A204.1 (cell line): ENCODE results near the gene PPP2R5C.

Experiments
- FAIRE-seq: peaks from 2 replicates; lab custom pipeline; 2012; peaks lifted over from hg19 to GRCh38; lab: Jason Lieb, UNC

The PPP2R5C gene

DNA sequence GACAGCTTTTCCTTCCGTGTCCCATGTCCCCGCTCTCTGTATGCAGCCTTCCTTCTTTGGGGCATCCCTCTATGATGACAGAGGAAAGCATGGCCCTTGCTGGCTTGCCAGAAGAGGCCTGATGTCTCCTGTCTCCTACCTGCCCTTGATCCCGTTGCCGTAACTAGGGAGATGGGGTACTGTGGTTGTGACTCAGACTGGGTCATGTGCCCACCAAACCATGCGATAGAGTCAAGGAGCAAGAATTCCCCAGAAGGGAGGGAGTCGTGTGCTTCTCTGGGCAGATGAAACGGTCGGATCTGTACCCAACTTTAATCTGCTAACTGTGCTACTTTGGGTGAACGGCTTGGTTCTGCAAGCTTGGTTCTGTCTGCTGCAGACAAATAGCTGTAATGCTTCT is 103.8 kb downstream of the PPP2R5C start:
- FAIRE-seq = no peak

DNA sequence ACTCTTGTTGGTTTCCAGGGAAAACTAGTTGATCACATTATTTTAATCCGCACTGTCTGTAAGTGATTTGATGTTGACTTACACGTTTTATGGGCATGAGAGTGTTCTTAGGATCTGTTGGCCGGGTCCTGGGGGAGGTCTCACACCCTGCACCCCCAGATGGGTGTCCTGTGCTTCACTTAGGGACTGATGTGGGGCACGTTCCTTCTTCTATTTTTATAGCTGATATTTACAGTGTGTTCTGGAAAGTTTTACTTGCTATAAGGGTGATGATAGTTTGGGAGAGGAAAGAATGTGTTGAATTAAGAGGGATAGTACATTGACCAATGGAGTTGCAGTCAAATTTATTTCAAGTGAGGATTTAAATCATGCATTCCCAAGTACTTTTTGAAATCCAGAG is 106.3 kb downstream of the PPP2R5C start:
- no peak for FAIRE-seq

DNA sequence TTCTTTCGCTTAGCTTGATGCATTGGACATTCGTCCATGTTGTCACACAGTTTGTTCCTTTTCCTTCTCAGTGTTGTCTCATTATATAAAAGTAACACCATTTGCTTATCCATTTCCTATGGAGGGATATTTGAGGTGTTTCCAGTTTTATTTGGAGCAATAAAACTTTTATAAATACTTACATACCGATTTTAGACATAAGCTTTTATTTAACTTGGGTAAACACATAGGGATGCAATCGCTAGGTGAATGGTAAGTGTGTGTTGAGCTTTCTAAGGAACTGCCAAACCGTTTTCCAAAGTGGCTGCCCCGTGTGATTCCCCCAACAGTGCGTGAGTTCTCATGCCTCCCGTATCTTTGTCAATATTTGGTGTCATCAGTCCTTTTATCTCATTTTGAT is 107.7 kb downstream of the PPP2R5C start:
- FAIRE-seq = no peak

DNA sequence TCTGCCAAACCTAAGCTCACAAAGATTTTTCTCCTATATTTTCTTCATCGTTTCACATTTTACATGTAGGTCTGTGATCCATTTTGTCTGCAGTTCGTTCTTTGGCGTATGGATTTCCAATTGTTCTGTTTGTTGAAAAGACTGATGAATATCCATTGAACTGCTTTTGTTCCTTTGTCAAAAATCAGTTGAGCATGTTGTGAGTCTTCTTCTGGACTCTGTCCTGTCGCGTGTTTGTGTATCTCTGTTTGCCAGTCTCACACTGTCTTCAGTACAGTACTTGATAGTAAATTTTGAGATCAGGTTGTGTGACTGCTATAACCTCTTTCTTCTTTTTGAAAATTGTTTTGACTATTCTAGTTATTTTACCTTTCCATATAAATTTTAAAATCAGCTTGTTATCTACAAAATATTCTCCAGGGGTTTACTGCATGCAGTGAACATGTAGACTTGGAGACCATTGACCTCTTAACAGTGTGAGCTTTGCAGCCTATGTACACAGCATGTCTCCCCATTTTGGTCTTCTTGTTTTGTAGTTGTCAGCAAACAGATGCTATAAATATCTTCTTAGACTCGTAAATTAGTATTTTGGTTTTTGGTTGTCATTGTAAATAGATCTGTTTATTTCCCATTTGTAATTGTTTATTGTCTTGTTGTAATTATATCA is 108.9 kb downstream of the PPP2R5C start:
- FAIRE-seq = no peak

DNA sequence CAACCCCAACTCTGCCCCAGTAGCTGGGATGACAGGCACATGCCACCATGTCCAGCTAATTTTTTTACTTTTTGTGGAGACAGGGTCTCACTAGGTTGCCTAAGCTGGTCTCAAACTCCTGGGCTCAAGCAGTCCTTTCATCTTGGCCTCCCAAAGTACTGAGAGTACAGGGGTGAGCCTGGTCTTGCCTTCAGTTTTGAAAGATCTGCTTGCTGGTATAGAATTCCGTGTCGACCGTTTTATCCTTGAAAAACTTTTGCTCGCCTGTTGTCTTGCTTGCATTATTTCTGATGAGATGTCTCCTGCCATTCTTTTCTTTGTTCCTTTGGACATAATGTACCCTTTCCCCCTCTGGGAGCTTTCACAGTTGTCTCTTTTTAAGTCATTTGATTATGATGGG is 110.8 kb downstream of the PPP2R5C start:
- FAIRE-seq = no peak

DNA sequence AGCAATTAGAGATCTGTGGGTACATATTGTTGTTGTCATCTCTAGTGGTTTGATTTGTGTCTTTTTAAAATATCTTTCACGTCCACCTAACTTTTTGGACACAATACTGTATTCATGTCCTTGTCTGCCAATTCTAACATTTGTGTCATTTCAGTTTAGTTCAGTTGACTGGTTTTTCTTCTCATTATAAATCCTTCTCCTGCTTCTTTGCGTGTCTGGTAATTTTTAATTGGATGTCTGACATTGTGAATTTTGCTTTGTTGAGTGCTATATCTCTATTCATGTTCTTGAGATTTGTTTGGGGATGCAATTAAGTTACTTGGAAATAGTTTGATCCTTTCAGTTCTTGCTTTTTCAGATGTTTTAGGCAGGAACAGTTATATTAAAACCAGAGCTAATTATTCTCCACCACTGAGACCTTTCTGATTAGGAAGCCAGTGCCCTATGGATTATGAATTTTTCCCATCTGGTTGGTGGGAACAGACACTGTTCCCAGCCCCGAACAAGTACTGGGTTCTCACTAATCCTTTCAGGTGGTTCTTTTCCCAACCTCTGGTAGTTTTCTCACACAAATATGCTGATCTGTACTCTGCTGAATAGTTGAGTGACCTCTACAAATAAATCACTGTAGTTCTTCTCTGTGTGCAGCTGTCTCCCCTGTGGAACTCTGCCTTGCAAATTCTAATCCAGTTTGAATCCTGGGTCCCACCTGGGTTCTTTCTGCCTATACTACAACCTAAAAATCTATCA is 111.7 kb downstream of the PPP2R5C start:
- FAIRE-seq = no peak

DNA sequence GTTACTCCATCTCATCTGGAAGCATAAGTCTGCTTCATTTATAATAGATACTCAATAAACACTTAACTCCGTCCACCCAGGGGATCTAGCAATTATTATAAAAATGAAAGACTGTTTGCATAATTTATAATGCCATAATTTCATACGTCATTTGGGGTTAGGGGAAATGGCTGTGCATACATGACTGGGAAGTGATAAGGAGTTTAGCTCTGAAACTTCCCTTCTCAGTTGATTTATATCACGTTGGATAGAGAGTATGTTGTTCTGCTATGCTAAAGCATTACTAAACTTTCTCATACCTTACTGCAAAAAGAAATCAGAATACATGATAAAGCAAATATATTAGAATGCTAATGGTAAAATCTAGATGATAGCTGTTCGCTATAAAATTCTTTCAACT is 112.5 kb downstream of the PPP2R5C start:
- FAIRE-seq = no peak

DNA sequence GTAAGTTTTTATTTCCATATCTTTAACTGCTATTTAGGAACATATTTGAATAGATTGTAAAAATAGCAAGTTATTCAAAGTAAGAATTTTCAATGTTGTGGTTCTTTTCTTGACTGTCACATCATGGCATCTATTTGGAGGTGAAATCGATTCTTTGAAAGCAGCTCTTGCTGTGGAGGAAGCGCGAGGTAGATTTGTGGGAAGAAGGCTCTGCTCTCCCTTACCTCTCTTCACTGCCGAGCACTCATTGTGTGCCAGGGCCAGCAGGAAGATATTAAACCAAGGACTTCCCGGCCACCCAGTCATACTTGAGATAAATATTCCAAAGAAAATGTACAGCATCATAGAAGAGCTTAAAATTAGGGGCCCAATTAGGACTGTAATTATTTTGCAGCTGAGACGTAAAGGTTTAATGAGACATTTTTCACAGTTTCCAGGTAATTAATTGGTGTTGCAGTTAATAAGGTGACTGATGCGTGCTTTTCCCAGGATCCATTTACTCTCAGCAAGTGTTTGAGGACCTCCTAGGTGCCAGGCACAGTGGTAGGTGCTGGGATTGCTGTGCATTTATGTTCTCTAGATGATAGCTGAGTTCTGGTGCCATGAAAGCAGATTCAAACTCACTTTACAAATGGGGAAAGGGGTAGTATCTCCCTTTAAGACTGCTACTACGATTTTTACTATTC is 113.7 kb downstream of the PPP2R5C start:
- FAIRE-seq = no peak

DNA sequence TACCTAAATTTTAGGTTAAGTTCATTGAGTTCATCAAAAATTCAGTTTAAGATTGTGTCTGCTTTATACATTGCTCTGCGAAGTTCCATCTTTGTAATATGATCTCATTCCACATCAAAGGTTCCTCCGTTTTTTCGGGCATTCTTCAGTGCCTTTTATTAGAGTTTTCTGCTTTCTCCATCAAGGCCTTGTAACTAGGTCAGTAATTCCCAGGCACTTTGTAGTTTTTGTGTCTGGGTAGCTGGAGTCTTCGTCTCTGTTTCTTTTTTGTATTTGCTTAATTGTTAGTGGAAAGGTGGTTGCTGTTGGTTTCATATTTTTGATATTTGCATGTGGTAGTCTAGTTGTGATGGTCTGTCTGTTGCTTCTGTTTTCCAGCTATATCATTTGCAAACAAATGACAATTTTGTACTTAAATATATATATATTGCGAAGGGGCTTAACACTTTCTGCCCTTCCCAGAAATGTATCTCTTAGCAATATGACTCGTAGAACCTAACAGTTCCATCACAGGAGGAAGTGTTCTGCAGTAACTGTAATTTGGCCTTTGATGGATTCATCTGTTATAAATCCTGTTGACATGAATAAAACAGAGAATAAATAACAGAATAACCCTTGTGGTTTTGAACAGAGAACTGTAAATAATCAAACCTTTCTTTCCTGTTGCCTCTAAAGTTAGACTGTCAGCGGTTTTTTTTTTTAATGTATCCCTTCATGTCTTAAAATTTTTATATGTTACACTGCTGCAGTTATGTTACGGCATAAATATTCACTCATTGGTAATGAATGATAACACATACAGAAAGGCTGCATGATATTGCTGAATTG is 114.4 kb downstream of the PPP2R5C start:
- FAIRE-seq = no peak

DNA sequence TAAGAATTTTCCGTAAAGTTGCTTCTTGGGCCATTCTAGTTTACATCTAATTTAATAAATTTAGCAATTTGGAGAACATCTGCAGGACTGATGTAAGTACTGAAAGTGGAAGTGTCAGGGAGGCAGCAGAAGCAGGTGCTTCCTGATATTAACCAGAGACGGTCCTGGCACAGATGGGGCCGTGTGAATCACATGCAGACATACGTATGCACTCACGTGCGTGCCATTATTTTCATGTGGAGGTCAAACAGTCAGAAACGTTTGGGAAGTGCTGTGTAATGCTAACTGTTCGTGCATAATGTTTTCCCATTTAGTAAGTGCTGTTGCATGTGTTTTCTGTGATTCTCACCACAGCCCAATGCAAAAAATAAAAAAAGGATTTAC is 115.0 kb downstream of the PPP2R5C start:
- FAIRE-seq = no peak

DNA sequence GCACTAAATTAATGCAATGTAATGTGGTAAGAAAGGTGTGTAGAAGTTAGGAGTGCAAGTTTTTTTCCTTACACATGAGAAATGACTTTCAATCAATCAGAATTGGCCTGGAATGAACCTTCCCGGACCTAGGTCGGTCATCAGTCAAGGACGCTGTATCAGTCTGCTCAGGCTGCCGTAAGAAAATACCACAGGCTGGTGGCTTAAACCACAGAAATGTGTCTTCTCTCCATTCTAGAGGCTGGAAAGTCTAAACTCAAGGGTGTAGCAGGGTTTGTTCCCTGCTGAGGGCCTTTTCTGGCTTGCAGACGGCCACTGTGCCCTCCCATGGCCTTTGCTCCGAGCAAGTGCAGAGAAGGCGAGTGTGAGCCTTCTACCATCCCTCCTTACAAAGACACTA is 116.3 kb downstream of the PPP2R5C start:
- FAIRE-seq = no peak

DNA sequence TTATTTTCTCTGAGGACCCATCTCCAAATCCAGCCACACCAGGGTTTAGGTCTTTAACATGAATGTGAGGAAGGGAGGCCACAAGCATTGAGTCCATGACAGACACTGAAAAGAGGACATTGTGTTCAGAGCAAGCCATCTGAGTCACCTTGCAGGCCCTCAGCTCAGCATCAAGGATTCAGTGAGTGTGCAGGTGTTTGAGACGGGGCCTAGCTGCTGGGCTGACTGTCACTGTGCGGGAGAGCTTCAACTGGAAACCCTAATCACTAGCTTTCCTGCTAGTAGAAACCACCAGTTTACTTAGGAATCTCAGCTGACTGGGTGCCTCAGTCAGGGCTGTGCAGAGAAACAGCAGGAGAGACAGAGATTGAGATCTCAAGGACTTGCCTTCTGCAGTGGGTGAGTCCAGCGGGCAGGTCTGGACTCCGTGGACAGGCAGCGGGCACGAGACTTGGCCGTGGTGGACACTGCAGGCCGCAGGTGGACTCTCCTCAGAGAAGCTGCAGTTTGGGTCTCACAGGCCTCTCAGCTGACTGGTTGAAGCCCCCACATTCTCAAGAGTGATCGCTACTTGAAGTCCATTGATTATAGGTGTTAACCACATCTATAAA is 116.8 kb downstream of the PPP2R5C start:
- no peak for FAIRE-seq

DNA sequence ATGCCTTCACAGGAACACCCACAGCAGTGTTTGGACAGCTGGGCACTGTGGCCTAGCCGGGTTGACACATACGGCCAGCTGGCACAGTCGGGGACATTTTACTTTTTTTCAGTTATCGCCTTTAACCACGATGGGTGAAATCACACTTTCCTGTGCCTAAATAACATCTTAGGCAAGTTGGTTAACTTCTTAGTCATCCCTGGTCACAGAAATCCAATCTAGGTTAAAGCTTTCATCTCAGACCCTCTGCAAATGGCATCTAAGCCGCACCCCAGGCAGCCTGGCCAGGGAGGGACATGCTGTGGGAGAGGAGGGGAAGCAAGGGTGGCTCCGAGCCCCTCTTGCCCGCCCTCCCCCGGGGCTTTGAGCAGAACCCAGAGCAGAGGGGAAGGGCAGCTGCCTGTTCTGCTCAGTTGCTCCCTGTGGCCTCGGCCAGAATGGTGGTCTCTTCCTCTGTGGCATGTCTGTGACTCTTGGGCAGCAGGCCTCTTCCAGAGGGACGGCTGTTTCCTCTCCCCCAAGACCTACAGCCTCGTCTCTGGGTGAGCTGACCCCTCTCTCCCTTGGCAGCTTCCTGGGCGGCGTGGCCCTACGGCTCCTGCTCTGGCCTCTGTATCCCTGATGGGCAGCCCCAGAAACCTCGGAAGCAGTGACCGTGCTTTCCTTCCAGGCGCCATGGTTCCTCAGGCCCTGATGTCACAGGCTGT is 117.5 kb downstream of the PPP2R5C start:
- FAIRE-seq = no peak

DNA sequence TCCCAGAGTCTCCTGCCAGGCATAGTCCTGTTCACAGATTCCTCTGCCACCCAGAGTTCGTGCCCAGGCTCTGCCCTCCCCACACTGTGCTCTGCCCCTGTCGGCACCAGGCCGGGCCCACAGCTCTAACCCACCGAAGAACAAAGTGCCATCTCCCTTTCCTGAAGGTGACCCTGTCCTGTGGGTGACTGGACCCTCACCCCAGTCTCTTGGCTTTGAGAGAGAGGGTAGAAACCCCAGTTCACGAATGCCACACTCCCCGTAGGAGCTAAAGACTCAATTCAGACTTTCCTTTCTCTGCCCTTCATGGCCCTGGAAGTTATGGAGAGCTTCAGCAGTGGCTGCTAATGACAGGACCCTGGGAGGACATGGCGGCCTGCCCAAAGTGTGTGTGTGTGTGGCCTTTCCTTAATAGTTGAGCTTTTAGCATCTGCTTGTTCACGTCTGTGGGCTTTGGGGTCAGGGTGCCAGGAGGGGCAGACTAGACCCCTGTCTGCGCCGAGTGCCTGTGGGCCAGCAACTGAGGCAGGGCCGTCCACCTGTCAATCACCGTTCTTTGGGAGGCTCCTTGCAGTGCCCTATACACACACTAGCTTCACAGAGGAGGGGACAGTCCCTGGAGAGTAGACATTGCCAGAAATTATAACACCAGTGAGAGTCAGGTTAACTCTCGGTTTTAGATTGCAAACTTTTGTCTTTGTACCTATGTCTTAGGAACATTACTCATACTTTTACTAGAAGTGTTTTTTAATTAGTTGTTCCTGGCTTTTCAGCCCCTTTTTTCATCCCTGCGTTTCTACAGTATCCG is 118.2 kb downstream of the PPP2R5C start:
- FAIRE-seq = no peak

DNA sequence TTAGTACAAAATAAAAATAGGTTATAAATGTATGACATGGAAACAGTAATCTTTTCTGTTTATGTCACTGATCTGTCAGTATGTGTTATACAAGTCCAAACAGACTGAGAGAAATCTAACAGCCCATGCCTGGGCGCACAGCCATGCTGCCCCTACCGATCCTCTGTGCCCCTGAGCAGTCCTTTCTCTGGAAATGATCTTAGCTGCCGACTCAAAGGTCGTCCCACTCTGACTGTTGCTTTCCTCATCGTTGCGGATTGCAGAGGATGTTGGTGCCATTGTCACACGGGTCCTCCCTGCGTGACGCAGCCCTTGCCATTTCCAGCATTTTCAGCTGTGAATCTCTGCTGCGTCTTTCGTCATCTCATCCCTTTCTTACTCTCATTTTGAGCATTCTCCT is 119.9 kb downstream of the PPP2R5C start:
- FAIRE-seq = no peak

DNA sequence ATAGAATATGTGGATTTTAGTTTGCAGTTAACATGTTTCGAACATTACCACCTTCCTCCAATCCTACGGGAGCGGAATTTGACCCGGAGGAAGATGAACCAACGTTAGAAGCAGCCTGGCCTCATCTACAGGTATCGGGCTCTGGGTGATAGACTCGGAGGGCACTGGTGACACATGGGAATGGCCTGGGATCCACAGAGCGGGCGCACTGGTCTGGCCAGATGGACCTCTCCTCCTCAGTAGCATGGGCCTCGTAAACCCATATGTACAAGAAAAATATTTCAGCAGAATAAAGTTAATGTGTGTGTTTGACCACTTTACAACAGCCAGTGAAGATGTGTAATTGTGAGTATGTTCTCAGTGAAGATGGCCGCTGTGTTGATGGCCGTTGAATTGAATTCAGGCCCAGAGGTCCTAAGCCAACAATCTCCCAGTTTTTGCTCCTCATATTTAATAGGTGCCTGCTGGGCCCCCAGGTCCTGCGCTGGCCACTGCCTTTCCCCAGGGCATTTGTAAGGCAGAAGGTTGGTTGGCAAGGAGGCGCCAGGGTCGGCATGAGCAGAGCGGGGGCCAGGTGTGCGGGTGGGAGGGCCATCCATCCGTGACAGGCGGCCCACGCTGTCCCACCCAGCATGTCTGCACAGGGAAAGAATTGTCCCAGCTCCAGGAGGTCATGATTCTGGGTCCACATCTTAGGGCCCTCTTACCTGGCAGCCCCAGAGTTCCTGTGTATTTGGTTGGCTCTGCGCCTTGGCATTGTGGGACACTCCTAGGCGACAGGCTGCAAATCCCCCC is 120.8 kb downstream of the PPP2R5C start:
- no peak for FAIRE-seq

DNA sequence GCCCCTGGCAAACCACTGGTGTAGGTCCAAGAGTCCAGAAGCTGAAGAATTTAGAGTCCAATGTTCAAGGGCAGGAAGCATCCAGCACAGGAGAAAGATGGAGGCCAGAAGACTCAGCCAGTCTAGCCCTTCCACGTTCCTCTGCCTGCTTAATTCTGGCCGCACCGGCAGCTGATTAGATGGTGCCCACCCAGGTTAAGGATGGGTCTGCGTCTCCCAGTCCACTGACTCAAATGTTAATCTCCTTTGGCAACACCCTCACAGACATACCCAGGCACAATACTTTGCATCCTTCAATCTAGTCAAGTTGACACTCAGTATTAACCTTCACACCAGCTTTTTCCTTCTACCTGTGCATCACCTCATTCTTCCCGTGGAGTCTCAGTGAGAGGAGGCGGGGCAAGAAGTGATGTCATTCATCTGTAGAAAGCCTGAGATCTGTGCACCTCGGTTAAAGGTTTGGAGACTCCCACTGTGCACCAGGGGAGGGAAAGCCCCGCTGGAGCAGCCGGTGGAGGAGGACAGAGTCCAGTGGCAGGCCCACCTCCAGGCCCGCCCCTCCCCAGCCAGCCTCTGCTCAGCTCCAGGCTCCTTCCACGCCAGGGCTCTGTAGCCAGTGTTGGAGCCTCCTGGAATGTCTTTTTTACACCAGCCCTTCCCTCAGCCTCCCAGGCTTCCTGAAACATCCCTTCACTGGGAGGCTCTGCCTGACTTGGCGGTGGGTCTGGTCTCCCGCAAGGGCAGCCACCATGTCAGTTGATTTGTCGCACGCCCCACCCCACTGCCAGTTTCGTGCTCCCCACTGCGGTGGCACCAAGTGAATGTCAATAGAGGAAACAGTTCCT is 122.8 kb downstream of the PPP2R5C start:
- FAIRE-seq = no peak

DNA sequence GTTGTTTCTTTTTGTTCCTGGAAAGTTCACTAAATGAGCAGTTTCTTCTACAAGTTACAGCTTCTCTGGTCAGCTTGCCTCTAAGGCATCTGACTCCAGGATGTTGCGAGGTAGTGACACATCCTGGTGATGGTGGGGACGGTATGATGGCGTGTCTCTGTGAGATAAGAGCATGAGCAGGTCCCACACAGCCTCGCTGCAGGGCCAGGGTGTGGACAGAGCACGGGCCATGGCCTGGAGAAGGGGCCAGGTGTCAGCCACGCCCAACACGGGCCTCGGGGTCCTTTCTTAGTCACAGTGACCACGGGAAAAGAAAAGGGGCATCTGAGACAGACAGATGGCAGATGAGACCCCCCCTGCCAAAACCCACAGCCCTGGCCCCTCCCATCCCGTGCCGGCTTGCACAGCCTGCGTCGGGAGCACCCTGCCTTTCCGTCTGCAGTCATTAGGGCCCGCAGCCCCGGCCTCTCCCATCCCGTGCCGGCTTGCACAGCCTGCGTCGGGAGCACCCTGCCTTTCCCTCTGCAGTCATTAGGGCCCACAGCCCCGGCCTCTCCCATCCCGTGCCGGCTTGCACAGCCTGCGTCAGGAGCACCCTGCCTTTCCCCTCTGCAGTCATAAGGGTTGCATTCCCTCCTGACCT is 123.5 kb downstream of the PPP2R5C start:
- FAIRE-seq = no peak
